Activated T-cell treated with anti-CD3 and anti-CD28 coated beads for 24 hours (primary cell): Measurements from ENCODE around the gene SLC35F6.

Experiments used
- DNase-seq: peaks from one replicate; pipeline ENCODE4 v3.0.0-alpha.2; 2020; ENCODE audit warnings: low read depth

Gene SLC35F6

DNA sequence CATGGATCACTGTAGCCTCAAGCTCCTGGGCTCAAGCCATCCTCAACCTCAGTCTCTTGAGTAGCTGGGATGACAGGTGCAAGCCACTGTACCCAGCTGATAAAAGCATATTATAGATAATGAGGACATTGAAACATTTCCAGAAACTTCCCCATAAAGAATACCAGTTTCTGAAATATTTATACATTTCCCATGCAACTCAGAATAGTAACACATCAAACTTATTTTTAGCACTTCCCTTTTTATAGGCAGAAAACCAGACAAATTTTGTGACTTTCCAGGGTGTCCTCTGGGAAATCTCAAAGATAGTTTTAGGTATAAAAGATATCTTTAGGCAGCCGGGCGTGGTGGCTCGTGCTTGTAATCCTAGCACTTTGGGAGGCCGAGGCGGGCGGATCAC lies 58.8 kb downstream of the SLC35F6 start:
- no peak for DNase-seq
